HG03575 (cell line): ENCODE measurements around the gene NOD1.
"Not testable (repeated sequence)": the region's sequence is repeated elsewhere in the genome, so short reads cannot be mapped to it uniquely, and the experiment has no call there.

Source experiments
- ATAC-seq: cut with Tn5 transposase; IDR thresholded peaks from one replicate; pipeline ENCODE4 v1.9.1; 2021; ENCODE audit not compliant: unreplicated experiment, insufficient number of reproducible peaks, low FRiP score; ENCODE audit errors: extremely low read depth

Gene NOD1

GRCh38 chr7:30429156-30429530, 49.4 kb downstream of the NOD1 start:
- ATAC-seq: no peak

GRCh38 chr7:30428246-30429155, 50.1 kb downstream of the NOD1 start:
- no peak for ATAC-seq

GRCh38 chr7:30427296-30428070, 51.1 kb downstream of the NOD1 start:
- ATAC-seq: no peak

- no peak for ATAC-seq
Measured at GRCh38 chr7:30424506-30424905, 54.1 kb downstream of the NOD1 start.

GRCh38 chr7:30423788-30424505, 54.6 kb downstream of the NOD1 start:
- ATAC-seq: no peak

- ATAC-seq: no peak
Measured at GRCh38 chr7:30422922-30423321, 55.7 kb downstream of the NOD1 start.

GRCh38 chr7:30421647-30422196, 56.9 kb downstream of the NOD1 start:
- ATAC-seq: no peak

GRCh38 chr7:30420662-30421061, 57.9 kb downstream of the NOD1 start:
- ATAC-seq: no peak

GRCh38 chr7:30420080-30420479, 58.5 kb downstream of the NOD1 start:
- ATAC-seq: not testable (repeated sequence)

GRCh38 chr7:30413864-30414263, 64.7 kb downstream of the NOD1 start:
- ATAC-seq: no peak

GRCh38 chr7:30412782-30413504, 65.6 kb downstream of the NOD1 start:
- ATAC-seq: no peak

- no peak for ATAC-seq
Measured at GRCh38 chr7:30411897-30412296, 66.7 kb downstream of the NOD1 start.

GRCh38 chr7:30411173-30411572, 67.4 kb downstream of the NOD1 start:
- ATAC-seq: no peak

- ATAC-seq: no peak
Measured at GRCh38 chr7:30406664-30407425, 71.7 kb downstream of the NOD1 start.

- ATAC-seq: no peak
Measured at GRCh38 chr7:30405179-30405578, 73.4 kb downstream of the NOD1 start.

- ATAC-seq: no peak
Measured at GRCh38 chr7:30403477-30403876, 75.1 kb downstream of the NOD1 start.

GRCh38 chr7:30396389-30396788, 82.2 kb downstream of the NOD1 start:
- ATAC-seq: no peak

GRCh38 chr7:30395676-30396075, 82.9 kb downstream of the NOD1 start:
- no peak for ATAC-seq
